ENCODE results near the gene TBCA. TPM values are rescaled to one million over a fixed set of nuclear protein-coding genes. Genes with fewer than 3 reads are reported as not detected.
A peak's percentile ranks its signal among the peaks of the same experiment; 100 is the strongest.

Gene TBCA
- total and polyA plus RNA-seq, 2 of the 13 experiments (the other 11 are each of a cell fraction or from before 2014, with no cell fraction given): 93.8 to 309 TPM

GRCh38 chr5:77776554-77777206 lies 541 bp upstream of the TBCA start (continued):
- TF ChIP-seq ZNF280D (CRISPR knock-in tag; IDR thresholded peaks at IDR 0.05) (no peak), NFE2 (CRISPR knock-in tag; IDR thresholded peaks at IDR 0.05) (no peak)

- H3K4me3 ChIP-seq (replicated peaks in 1 of 3; ENCODE audit: insufficient read depth in 1 of 3, low read depth in 2 of 3, low read length in 3 of 3): peak overlapping the region; percentile 74 to 90 (median 85)
- H3K9ac ChIP-seq (ENCODE audit: insufficient read depth, low read depth, low read length): peak overlapping the region; percentile 97
- ATAC-seq (peak; percentile 36), DNase-seq (ENCODE audit: low spot score) (peak; percentile 10), FAIRE-seq (no peak)
- no peak for TF ChIP-seq IRF2 (CRISPR knock-in tag; IDR thresholded peaks at IDR 0.05)
- no peak for TF ChIP-seq ZNF256 (CRISPR knock-in tag; conservative IDR thresholded peaks at IDR 0.05)
- peak; percentile 64; the same call in 1 of the 2 replicates for TF ChIP-seq MAFF (IDR thresholded peaks at IDR 0.05; ENCODE audit: low read depth, low read length)
- 0 out of 2 replicates have a peak, but pooled peaks have one; percentile 44 for TF ChIP-seq FOXO4 (CRISPR knock-in tag; conservative IDR thresholded peaks at IDR 0.05)
- TF ChIP-seq ZNF749 (CRISPR knock-in tag; IDR thresholded peaks at IDR 0.05; ENCODE audit: borderline replicate concordance): peak; percentile 33; the same call in 1 of the 2 replicates
- TF ChIP-seq MAFK (conservative IDR thresholded peaks at IDR 0.05 in 1 of 2, IDR thresholded peaks at IDR 0.05 in 1 of 2; ENCODE audit: low read length in 2 of 2): peak; percentile 71 to 83
- TF ChIP-seq NFKBIZ (CRISPR knock-in tag; IDR thresholded peaks at IDR 0.05): 0 out of 2 replicates have a peak, but pooled peaks have one; percentile 16
- 0 out of 2 replicates have a peak, but pooled peaks have one; percentile 6 for TF ChIP-seq ZNF674 (CRISPR knock-in tag; IDR thresholded peaks at IDR 0.05; ENCODE audit: low read depth)
- TF ChIP-seq ZKSCAN8 (CRISPR knock-in tag; IDR thresholded peaks at IDR 0.05; ENCODE audit: borderline replicate concordance): 0 out of 2 replicates have a peak, but pooled peaks have one; percentile 0
- TF ChIP-seq MAFG (CRISPR knock-in tag; IDR thresholded peaks at IDR 0.05): peak; percentile 14; the same call in 1 of the 2 replicates
- no peak overlapping the region for H2AFZ ChIP-seq (ENCODE audit: low read length)
- in situ Hi-C loops (cut with HindIII; ENCODE audit: extremely low pct_ligation_motif_present, low pct_unique_long_range_greater_than_20kb): no loop called here
- peaks cover 67% of the 10 kb centered on the region for H3K4me1 ChIP-seq (ENCODE audit: insufficient read depth, low read length)
- BruUV-seq (replicated peaks): TSS peak; percentile 50
- CTCF ChIA-PET (ENCODE audit: low intra/inter-chr PET ratio, low total read pairs): no interaction called here
- peak overlapping the region; percentile 100 for H3K4me2 ChIP-seq (ENCODE audit: low read depth, low read length)
- H3K36me3 ChIP-seq (replicated peaks in 1 of 2; ENCODE audit: control insufficient read depth in 1 of 2, insufficient read depth in 2 of 2, low read length in 2 of 2): peaks cover 1 to 6% of the 10 kb centered on the region in 2 experiments; a peak in 4 of 5 replicates
- intact Hi-C loops (cut with micrococcal nuclease; ENCODE audit: unreplicated experiment): loop anchor here (10.0 kb wide), 1 partner anchor 230 kb away; no protein-coding TSS in a partner anchor
- no peaks in the 10 kb centered on the region for H3K27me3 ChIP-seq (ENCODE audit: control insufficient read depth in 1 of 2, insufficient read depth in 2 of 2, low read length in 2 of 2)
- POLR2A ChIA-PET: interaction anchor here (1.4 to 1.7 kb wide), 2 partner anchors 35 to 38 kb away, joined by 4 to 5 read pairs; no protein-coding TSS in a partner anchor
- WGBS (ENCODE audit: low lambda C conversion rate): 3% methylated on average over 9 of the region's 13 CpGs
- no peaks in the 10 kb centered on the region for H3K9me3 ChIP-seq (ENCODE audit: low read length)
- peaks cover 41% of the 10 kb centered on the region for H4K20me1 ChIP-seq (ENCODE audit: insufficient read depth, low read length)
- H3K79me2 ChIP-seq (ENCODE audit: insufficient read depth, low read length): peaks cover 60% of the 10 kb centered on the region
- H3K27ac ChIP-seq (ENCODE audit: extremely low read length, insufficient read depth, low read length): peak overlapping the region; percentile 84
Measured at GRCh38 chr5:77774981-77775789, 954 bp downstream of the TBCA start.

Data from HepG2 (cell line).